Measurements from ENCODE around the gene AEBP2.
"Not testable (repeated sequence)": the region's sequence is repeated elsewhere in the genome, so short reads cannot be mapped to it uniquely, and the experiment has no call there.

The AEBP2 gene

DNA sequence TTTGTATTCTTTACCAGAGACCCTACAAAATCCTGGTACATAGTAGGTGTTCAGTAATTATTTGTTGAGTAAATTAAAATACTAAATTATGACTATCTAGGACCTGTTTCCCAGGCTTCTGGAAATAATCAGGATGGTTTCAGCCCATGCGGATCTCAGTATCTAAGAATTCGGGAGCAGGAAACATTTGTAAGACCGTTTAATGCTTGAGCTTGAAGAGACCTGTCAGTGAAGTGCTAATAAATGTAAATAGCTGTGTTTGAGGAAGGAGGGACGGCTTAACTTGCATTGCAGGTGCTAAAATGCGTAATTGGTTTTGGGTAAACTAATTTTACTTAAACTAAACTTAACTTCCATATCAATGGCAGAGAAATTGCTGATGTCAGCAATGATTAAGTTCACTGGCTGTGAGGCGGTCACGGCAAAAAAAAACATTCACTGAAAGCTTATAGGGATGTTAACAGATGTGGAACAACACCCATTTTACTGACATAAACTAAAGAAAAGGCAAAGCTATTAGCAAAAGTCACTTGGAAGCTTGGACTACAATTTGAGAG lies 28.6 kb upstream of the AEBP2 start:
- Histone ChIP-seq H3K79me2 (ENCODE audit: low read length) (no peaks in the 10 kb centered on the region), H3K9ac (ENCODE audit: low read length) (no peak overlapping the region), H3K36me3 (replicated peaks; ENCODE audit: low read depth, low read length) (no peaks in the 10 kb centered on the region), H3K27ac (ENCODE audit: low read length) (no peak overlapping the region), H3K4me1 (ENCODE audit: low read length) (no peaks in the 10 kb centered on the region), H3K4me2 (ENCODE audit: low read length) (no peak overlapping the region), H3K4me3 (ENCODE audit: low read length) (no peak overlapping the region), H4K20me1 (ENCODE audit: insufficient read depth, low read length) (no peaks in the 10 kb centered on the region), H3K27me3 (ENCODE audit: low read depth, low read length) (no peaks in the 10 kb centered on the region), H3K9me3 (ENCODE audit: insufficient read depth, low read length) (no peaks in the 10 kb centered on the region), H2AFZ (ENCODE audit: low read depth, low read length) (no peak overlapping the region)
- TF ChIP-seq, protein P1, sequence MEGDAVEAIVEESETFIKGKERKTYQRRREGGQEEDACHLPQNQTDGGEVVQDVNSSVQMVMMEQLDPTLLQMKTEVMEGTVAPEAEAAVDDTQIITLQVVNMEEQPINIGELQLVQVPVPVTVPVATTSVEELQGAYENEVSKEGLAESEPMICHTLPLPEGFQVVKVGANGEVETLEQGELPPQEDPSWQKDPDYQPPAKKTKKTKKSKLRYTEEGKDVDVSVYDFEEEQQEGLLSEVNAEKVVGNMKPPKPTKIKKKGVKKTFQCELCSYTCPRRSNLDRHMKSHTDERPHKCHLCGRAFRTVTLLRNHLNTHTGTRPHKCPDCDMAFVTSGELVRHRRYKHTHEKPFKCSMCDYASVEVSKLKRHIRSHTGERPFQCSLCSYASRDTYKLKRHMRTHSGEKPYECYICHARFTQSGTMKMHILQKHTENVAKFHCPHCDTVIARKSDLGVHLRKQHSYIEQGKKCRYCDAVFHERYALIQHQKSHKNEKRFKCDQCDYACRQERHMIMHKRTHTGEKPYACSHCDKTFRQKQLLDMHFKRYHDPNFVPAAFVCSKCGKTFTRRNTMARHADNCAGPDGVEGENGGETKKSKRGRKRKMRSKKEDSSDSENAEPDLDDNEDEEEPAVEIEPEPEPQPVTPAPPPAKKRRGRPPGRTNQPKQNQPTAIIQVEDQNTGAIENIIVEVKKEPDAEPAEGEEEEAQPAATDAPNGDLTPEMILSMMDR (IDR thresholded peaks at IDR 0.05; ENCODE audit: low read depth, low read length), result no peak

DNA sequence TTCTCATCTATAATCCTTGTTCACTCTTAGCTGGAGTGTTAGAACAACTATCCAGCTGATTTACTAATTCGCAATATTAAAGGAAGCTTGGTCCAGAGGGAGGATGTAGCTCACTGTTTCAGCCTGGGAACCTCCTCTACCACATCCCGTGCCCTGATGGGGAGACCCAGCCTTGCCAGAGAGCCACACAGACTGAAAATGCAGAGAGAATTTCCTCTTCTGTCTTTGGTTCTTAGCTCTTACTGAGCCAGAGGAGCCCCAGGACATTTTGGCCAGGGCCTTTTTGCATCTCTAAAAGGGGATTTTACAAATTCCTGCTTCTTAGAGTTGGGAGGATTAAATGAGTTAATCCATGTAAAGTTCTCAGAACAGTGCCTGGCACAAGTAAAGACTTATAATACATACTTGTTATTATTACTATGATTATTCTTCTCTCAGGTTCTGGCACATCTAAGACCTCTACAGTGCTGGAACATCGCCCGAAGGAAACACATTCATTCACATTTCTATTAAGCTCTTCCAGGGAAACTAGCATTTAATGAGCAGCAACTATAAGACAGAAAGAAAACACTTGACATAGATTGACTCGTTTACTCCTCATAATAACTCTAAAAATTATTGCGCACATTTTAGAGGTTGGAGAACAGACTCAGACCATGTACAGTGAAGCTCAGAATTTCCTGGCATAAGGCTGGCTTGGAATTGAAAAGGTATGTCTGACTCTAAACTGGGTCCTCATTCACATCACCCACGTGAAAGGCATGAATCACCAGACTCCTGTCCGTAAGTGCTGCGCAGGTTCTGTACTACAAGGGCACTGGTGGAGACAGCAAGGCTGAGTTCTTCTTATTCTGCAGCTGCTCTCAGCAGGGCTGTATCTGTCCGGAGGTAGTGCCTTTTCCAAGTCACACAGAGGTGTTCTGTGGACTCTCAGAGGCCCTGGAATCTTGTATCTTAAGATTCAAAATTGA lies 27.8 kb upstream of the AEBP2 start:
- no peak overlapping the region for H3K27ac ChIP-seq (ENCODE audit: low read length)
- no peak overlapping the region for H3K4me3 ChIP-seq (ENCODE audit: low read length)
- no peaks in the 10 kb centered on the region for H3K9me3 ChIP-seq (ENCODE audit: insufficient read depth, low read length)
- no peaks in the 10 kb centered on the region for H3K27me3 ChIP-seq (ENCODE audit: low read depth, low read length)
- no peak overlapping the region for H3K9ac ChIP-seq (ENCODE audit: low read length)
- H4K20me1 ChIP-seq (ENCODE audit: insufficient read depth, low read length), result no peaks in the 10 kb centered on the region
- H2AFZ ChIP-seq (ENCODE audit: low read depth, low read length), result no peak overlapping the region
- no peak overlapping the region for H3K4me2 ChIP-seq (ENCODE audit: low read length)
- no peaks in the 10 kb centered on the region for H3K36me3 ChIP-seq (replicated peaks; ENCODE audit: low read depth, low read length)
- no peaks in the 10 kb centered on the region for H3K4me1 ChIP-seq (ENCODE audit: low read length)
- TF ChIP-seq, protein P1 (IDR thresholded peaks at IDR 0.05; ENCODE audit: low read depth, low read length), result no peak
- TF ChIP-seq EZH2phosphoT487 (IDR thresholded peaks at IDR 0.05; ENCODE audit: low read depth), result no peak
- H3K79me2 ChIP-seq (ENCODE audit: low read length), result no peaks in the 10 kb centered on the region

DNA sequence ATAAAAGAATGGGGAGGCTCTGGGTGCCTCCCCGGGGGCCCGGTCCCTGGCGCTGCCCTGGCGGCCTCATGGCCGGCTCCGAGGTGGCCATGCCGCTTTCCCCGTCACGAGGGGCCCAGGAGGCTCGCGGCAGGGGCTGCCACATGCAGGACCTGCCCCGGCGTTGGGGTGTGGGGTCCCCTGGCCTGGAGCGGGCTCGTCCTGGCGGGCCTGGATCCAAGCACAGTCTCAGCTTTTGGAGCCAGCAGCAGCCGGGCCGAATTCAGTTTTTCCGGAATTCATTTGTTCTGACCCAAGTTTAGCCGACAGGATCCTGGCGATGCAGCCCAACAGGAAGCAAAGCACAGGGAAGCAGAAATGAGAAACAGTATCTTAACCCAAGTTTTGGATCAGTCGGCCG lies 26.4 kb upstream of the AEBP2 start:
- TF ChIP-seq, protein P1 (IDR thresholded peaks at IDR 0.05; ENCODE audit: low read depth, low read length), result no peak
- TF ChIP-seq EZH2phosphoT487 (IDR thresholded peaks at IDR 0.05; ENCODE audit: low read depth), result no peak
- Histone ChIP-seq H2AFZ (ENCODE audit: low read depth, low read length) (no peak overlapping the region), H3K27ac (ENCODE audit: low read length) (no peak overlapping the region), H3K9me3 (ENCODE audit: insufficient read depth, low read length) (no peaks in the 10 kb centered on the region), H3K9ac (ENCODE audit: low read length) (no peak overlapping the region), H3K27me3 (ENCODE audit: low read depth, low read length) (no peaks in the 10 kb centered on the region), H3K4me3 (ENCODE audit: low read length) (no peak overlapping the region), H3K4me2 (ENCODE audit: low read length) (no peak overlapping the region), H3K79me2 (ENCODE audit: low read length) (no peaks in the 10 kb centered on the region), H3K36me3 (replicated peaks; ENCODE audit: low read depth, low read length) (no peaks in the 10 kb centered on the region), H3K4me1 (ENCODE audit: low read length) (no peaks in the 10 kb centered on the region), H4K20me1 (ENCODE audit: insufficient read depth, low read length) (no peaks in the 10 kb centered on the region)

DNA sequence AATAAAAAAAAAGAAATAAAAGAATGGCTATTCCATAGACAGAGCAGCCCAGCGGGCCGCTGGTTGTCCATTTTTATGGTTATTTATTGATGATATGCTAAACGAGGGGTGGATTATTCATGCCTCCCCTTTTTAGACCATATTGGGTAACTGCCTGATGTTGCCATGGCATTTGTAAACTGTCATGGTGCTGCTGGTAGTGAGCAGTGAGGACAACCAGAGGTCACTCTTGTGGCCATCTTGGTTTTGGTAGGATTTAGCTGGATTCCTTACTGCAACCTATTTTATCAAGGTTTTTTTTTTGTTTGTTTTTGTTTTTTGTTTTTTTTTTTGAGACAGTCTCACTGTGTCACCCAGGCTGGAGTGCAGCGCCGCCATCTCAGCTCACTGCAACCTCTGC lies 25.7 kb upstream of the AEBP2 start:
- not testable (repeated sequence) for H3K4me2 ChIP-seq (ENCODE audit: low read length); H3K9ac ChIP-seq (ENCODE audit: low read length); H2AFZ ChIP-seq (ENCODE audit: low read depth, low read length); H3K27me3 ChIP-seq (ENCODE audit: low read depth, low read length); H3K4me1 ChIP-seq (ENCODE audit: low read length); H3K4me3 ChIP-seq (ENCODE audit: low read length); H3K79me2 ChIP-seq (ENCODE audit: low read length); H4K20me1 ChIP-seq (ENCODE audit: insufficient read depth, low read length); H3K36me3 ChIP-seq (replicated peaks; ENCODE audit: low read depth, low read length); H3K27ac ChIP-seq (ENCODE audit: low read length); H3K9me3 ChIP-seq (ENCODE audit: insufficient read depth, low read length)

Measured in OCI-LY3 (cell line).